Measurements from ENCODE around the gene SHB. TPM values are rescaled to one million over a fixed set of nuclear protein-coding genes. Genes with fewer than 3 reads are reported as not detected.

The SHB gene
- total RNA-seq, 1 experiment from 2014 or later, result 56.4 TPM

GRCh38 chr9:37920471-37921167 lies 148.4 kb downstream of the SHB start:
- H3K4me1 ChIP-seq (ENCODE audit: insufficient read depth, low read length), result no peaks in the 10 kb centered on the region
- TF ChIP-seq EZH2phosphoT487 (IDR thresholded peaks at IDR 0.05; ENCODE audit: borderline replicate concordance, low read length) (no peak), EZH2 (IDR thresholded peaks at IDR 0.05; ENCODE audit: low read length, unreplicated experiment) (no peak)
- TF ChIP-seq, protein P1, sequence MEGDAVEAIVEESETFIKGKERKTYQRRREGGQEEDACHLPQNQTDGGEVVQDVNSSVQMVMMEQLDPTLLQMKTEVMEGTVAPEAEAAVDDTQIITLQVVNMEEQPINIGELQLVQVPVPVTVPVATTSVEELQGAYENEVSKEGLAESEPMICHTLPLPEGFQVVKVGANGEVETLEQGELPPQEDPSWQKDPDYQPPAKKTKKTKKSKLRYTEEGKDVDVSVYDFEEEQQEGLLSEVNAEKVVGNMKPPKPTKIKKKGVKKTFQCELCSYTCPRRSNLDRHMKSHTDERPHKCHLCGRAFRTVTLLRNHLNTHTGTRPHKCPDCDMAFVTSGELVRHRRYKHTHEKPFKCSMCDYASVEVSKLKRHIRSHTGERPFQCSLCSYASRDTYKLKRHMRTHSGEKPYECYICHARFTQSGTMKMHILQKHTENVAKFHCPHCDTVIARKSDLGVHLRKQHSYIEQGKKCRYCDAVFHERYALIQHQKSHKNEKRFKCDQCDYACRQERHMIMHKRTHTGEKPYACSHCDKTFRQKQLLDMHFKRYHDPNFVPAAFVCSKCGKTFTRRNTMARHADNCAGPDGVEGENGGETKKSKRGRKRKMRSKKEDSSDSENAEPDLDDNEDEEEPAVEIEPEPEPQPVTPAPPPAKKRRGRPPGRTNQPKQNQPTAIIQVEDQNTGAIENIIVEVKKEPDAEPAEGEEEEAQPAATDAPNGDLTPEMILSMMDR (conservative IDR thresholded peaks at IDR 0.05; ENCODE audit: low read depth, low read length), result no peak
- H3K9ac ChIP-seq (ENCODE audit: low read length), result no peak overlapping the region
- no peaks in the 10 kb centered on the region for H3K79me2 ChIP-seq (ENCODE audit: low read length)
- intact Hi-C loops (cut with micrococcal nuclease), result no loop called here
- BruUV-seq (replicated peaks), result no TSS peak
- CTCF ChIA-PET, result no interaction called here
- peaks cover 3% of the 10 kb centered on the region; the same call in 1 of the 2 replicates for H3K36me3 ChIP-seq (ENCODE audit: low read depth, low read length)
- no peaks in the 10 kb centered on the region for H4K20me1 ChIP-seq (ENCODE audit: low read length)
- no peaks in the 10 kb centered on the region for H3K9me3 ChIP-seq (ENCODE audit: low read length)
- H2AFZ ChIP-seq (ENCODE audit: low read length), result no peak overlapping the region
- no peaks in the 10 kb centered on the region for H3F3A ChIP-seq (ENCODE audit: low read length, unreplicated experiment)
- H3K4me2 ChIP-seq (ENCODE audit: low read length), result no peak overlapping the region
- no peak overlapping the region for H3K27ac ChIP-seq (ENCODE audit: low read length)
- H3K9me2 ChIP-seq (replicated peaks; ENCODE audit: low read length), result no peaks in the 10 kb centered on the region
- no peak overlapping the region for H3K4me3 ChIP-seq (ENCODE audit: low read length)
- DNase-seq (no peak), ATAC-seq (no peak)
- no peaks in the 10 kb centered on the region for H3K27me3 ChIP-seq (ENCODE audit: low read length)
- POLR2A ChIA-PET (ENCODE audit: unreplicated experiment), result interaction anchor here (0.7 kb wide), 1 partner anchor 99 kb away, joined by 3 read pairs; no protein-coding TSS in a partner anchor

DNA sequence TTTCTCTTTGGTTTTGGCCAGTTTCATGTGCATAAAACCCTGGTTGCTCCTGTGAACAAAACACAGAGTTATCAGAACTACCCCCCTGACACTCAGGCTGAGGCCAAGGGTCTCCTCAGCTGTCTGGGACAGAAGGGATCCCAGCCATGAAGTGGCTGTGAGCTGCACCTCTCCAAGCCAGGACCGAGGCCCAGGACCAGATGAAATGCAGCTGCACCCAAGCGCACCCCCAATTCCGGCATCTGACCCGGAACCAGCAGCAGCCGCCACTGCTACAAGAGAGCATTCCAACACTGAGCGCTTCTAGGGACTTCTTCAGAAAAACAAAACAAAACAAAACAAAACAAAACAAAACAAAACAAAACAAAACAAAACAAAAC lies 149.1 kb downstream of the SHB start:
- CTCF ChIA-PET, result no interaction called here
- no peaks in the 10 kb centered on the region for H3K79me2 ChIP-seq (ENCODE audit: low read length)

More for the DNA sequence above, 149.1 kb downstream of the SHB start:
- no TSS peak for BruUV-seq (replicated peaks)
- Histone ChIP-seq H3K27me3 (ENCODE audit: low read length) (no peaks in the 10 kb centered on the region), H3K4me3 (ENCODE audit: low read length) (no peak overlapping the region), H3K9me2 (replicated peaks; ENCODE audit: low read length) (no peaks in the 10 kb centered on the region), H3K9me3 (ENCODE audit: low read length) (no peaks in the 10 kb centered on the region), H3K27ac (ENCODE audit: low read length) (no peak overlapping the region), H3K4me2 (ENCODE audit: low read length) (no peak overlapping the region), H3F3A (ENCODE audit: low read length, unreplicated experiment) (no peaks in the 10 kb centered on the region), H3K36me3 (ENCODE audit: low read depth, low read length) (peaks cover 3% of the 10 kb centered on the region; the same call in 1 of the 2 replicates), H3K9ac (ENCODE audit: low read length) (no peak overlapping the region), H2AFZ (ENCODE audit: low read length) (no peak overlapping the region), H3K4me1 (ENCODE audit: insufficient read depth, low read length) (no peaks in the 10 kb centered on the region), H4K20me1 (ENCODE audit: low read length) (no peaks in the 10 kb centered on the region)
- TF ChIP-seq EZH2 (IDR thresholded peaks at IDR 0.05; ENCODE audit: low read length, unreplicated experiment) (no peak), EZH2phosphoT487 (IDR thresholded peaks at IDR 0.05; ENCODE audit: borderline replicate concordance, low read length) (no peak)
- TF ChIP-seq, protein P1 (conservative IDR thresholded peaks at IDR 0.05; ENCODE audit: low read depth, low read length), result no peak
- intact Hi-C loops (cut with micrococcal nuclease), result no loop called here
- POLR2A ChIA-PET (ENCODE audit: unreplicated experiment), result interaction anchor here (0.7 kb wide), 1 partner anchor 99 kb away, joined by 3 read pairs; no protein-coding TSS in a partner anchor
- no peak for DNase-seq
- no peak for ATAC-seq
